ENCODE data around the gene NEK6. TPM values are rescaled to one million over a fixed set of nuclear protein-coding genes. Genes with fewer than 3 reads are reported as not detected.

Gene NEK6
- total RNA-seq, 1 donor from 2014 or later = 24.4 TPM

DNA sequence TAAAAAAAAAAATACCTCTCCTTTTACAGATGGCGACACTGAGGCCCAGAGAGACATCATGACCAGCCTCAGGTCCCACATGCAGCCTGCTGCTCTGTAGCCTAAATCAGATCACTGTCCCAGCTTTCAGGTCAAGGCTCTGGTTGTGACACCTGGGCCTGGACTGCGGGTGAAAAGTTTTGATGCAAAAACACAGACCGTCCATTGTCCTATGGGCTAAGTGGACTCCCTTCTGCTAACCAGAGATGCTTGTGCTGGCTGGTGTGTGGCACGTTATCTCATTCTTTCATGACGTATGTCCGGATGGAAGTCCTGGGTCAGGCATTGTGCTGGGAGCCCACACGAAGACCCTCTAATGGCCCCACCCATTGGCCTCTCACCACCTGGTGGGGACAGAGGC lies 7.8 kb downstream of the NEK6 start:
- Mint-ChIP-seq H3K4me3 (ENCODE audit: low read depth) (no peak overlapping the region), H3K27ac (no peak overlapping the region), H3K4me1 (ENCODE audit: low read depth) (peaks cover 19% of the 10 kb centered on the region), H3K27me3 (no peaks in the 10 kb centered on the region), H3K9me3 (ENCODE audit: low read depth) (no peaks in the 10 kb centered on the region), H3K36me3 (ENCODE audit: insufficient read depth) (no peaks in the 10 kb centered on the region)
- no peak for TF ChIP-seq CTCF (IDR thresholded peaks at IDR 0.05; ENCODE audit: unreplicated experiment)
- DNase-seq (ENCODE audit: low spot score, unreplicated experiment) = no peak

DNA sequence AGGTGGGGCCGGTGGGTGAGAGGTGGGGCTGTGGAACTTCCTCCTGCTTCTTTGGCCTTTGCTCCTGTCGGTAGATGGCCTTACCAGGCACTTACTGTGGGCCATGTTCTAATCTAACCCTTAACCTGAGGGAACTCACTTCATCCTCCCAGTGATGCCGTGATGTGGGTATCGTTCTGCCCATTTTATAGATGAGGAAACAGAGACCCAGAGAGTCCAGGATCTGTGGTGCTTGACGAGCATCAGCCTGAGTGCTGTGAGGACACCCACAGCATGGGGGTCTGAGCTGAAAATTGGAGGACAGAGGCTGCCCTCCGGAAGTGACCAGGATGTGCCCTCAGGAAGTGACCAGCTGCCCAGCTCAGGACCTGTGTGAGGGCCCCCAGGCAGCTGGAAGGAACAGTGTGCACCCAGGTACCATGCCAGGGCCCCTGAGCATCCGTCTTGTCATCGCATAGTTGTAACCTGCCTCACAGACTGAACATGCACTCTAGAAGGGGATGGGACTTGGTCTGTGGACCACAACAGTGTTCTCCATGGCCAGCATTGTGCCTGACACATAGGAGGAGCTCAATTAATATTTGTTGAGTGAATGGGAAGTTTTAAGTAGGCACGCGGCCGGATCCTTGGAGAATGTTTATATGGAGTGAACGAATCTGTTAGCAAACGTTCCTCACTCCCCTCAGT lies 8.5 kb downstream of the NEK6 start:
- Mint-ChIP-seq H3K27ac (no peak overlapping the region), H3K4me3 (ENCODE audit: low read depth) (no peak overlapping the region), H3K4me1 (ENCODE audit: low read depth) (peaks cover 19% of the 10 kb centered on the region), H3K36me3 (ENCODE audit: insufficient read depth) (no peaks in the 10 kb centered on the region), H3K9me3 (ENCODE audit: low read depth) (no peaks in the 10 kb centered on the region), H3K27me3 (no peaks in the 10 kb centered on the region)
- DNase-seq (ENCODE audit: low spot score, unreplicated experiment) = no peak
- TF ChIP-seq CTCF (IDR thresholded peaks at IDR 0.05; ENCODE audit: unreplicated experiment) = no peak

DNA sequence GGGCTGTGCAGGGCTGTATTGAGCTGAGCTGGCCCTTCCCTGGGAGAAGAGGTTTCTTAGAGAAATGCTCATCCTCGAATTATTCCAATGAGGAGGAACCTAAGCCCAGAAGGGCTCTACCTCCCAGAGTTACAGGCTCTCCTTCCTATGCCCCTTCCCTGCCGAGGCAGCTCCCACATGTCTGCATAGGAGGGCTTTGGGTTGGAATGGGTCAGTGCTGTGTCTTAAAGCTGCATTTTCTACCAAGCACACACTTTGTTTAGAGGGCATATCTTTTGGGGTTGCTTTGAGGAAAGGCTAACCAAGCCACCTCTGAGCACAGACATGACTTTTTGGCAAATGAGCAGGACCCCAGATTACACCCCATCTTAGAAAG lies 9.1 kb downstream of the NEK6 start:
- H3K27ac Mint-ChIP-seq = peak overlapping the region; percentile 74
- peaks cover 16% of the 10 kb centered on the region for H3K4me1 Mint-ChIP-seq (ENCODE audit: low read depth)
- no peaks in the 10 kb centered on the region for H3K9me3 Mint-ChIP-seq (ENCODE audit: low read depth)
- H3K27me3 Mint-ChIP-seq = no peaks in the 10 kb centered on the region
- no peak overlapping the region for H3K4me3 Mint-ChIP-seq (ENCODE audit: low read depth)
- DNase-seq (ENCODE audit: low spot score, unreplicated experiment) = no peak
- no peak for TF ChIP-seq CTCF (IDR thresholded peaks at IDR 0.05; ENCODE audit: unreplicated experiment)
- no peaks in the 10 kb centered on the region for H3K36me3 Mint-ChIP-seq (ENCODE audit: insufficient read depth)

- Mint-ChIP-seq H3K27me3 (no peaks in the 10 kb centered on the region), H3K9me3 (ENCODE audit: low read depth) (no peaks in the 10 kb centered on the region)
- DNase-seq (ENCODE audit: low spot score, unreplicated experiment) = no peak
Observed at GRCh38 chr9:124267271-124267807, 9.6 kb downstream of the NEK6 start.

DNA sequence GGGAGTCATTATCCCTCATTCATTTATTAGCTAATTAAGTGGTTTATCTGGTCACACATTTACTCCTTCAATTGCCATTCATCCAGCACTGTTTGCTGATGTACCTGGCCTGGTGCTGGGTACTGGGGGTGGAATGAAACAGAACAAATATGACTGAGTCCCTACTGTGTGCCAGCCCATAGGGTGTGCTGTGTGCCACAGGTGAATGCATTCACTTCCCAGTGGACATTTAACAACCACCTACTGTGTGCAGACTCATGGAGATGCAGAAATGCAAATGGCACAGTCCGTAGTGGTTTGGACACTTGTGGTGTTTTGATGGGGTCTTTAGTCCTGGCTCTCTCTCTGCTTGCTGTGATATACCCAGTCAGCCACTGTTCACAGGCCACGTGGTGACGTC lies 10.5 kb downstream of the NEK6 start:
- Mint-ChIP-seq H3K36me3 (ENCODE audit: insufficient read depth) (no peaks in the 10 kb centered on the region), H3K27ac (no peak overlapping the region), H3K4me1 (ENCODE audit: low read depth) (peaks cover 8% of the 10 kb centered on the region), H3K27me3 (no peaks in the 10 kb centered on the region), H3K4me3 (ENCODE audit: low read depth) (no peak overlapping the region), H3K9me3 (ENCODE audit: low read depth) (no peaks in the 10 kb centered on the region)
- TF ChIP-seq CTCF (IDR thresholded peaks at IDR 0.05; ENCODE audit: unreplicated experiment) = no peak
- DNase-seq (ENCODE audit: low spot score, unreplicated experiment) = no peak

More at GRCh38 chr9:124267271-124267807, 9.6 kb downstream of the NEK6 start:
- no peak for TF ChIP-seq CTCF (IDR thresholded peaks at IDR 0.05; ENCODE audit: unreplicated experiment)
- peaks cover 14% of the 10 kb centered on the region for H3K4me1 Mint-ChIP-seq (ENCODE audit: low read depth)
- H3K4me3 Mint-ChIP-seq (ENCODE audit: low read depth) = no peak overlapping the region
- peak overlapping the region; percentile 74 for H3K27ac Mint-ChIP-seq
- H3K36me3 Mint-ChIP-seq (ENCODE audit: insufficient read depth) = no peaks in the 10 kb centered on the region

Data from progenitor cell of endocrine pancreas (in vitro differentiated cells).